Thyroid gland (tissue), 4 donors: ENCODE data around the gene CMTM3.

Experiments
- CTCF ChIP-seq, 6 experiments: fragments of 200-600 bp in 3 of 6; fragments of 450-650 bp in 3 of 6; sonication (generic) in 3 of 6; IDR thresholded peaks; one replicate each; pipeline ENCODE4 v1.5.1; 2016 to 2019; ENCODE audit warnings: antibody characterized with exemption in 6 of 6, mild to moderate bottlenecking in 2 of 6, inconsistent platforms in 1 of 6, moderate library complexity in 1 of 6
- POLR2A ChIP-seq, 2 donors: fragments of 450-650 bp; IDR thresholded peaks; one replicate each; pipeline ENCODE4 v1.6.1; 2017; ENCODE audit warnings: antibody characterized with exemption in 2 of 2, mild to moderate bottlenecking in 2 of 2, moderate library complexity in 1 of 2

- TF ChIP-seq CTCF (IDR thresholded peaks at IDR 0.05) (no peak), POLR2A (IDR thresholded peaks at IDR 0.05) (no peak)
Measured at GRCh38 chr16:66651965-66652364, 47.5 kb downstream of the CMTM3 start.
